ENCODE data around the gene AP1M1. TPM values are rescaled to one million over a fixed set of nuclear protein-coding genes. Genes with fewer than 3 reads are reported as not detected.

Gene AP1M1
- total RNA-seq, 4 donors from 2014 or later: 21.2 to 80.9 (median 32.7) TPM

GRCh38 chr19:16224293-16225045, 26.8 kb downstream of the AP1M1 start:
- intact Hi-C loops (cut with DNase I; ENCODE audit: low total_unique reads): no loop called here
- Histone ChIP-seq H3K27ac (no peak overlapping the region), H3K27me3 (no peaks in the 10 kb centered on the region), H3K4me3 (no peak overlapping the region), H3K9me3 (peaks cover 0 to 19% of the 10 kb centered on the region in 2 donors), H3K36me3 (no peaks in the 10 kb centered on the region), H3K4me1 (no peaks in the 10 kb centered on the region)
- no peak for DNase-seq
- TF ChIP-seq CTCF (IDR thresholded peaks at IDR 0.05) (no peak), POLR2A (IDR thresholded peaks at IDR 0.05) (no peak)

GRCh38 chr19:16225279-16226183, 27.8 kb downstream of the AP1M1 start:
- no peak overlapping the region for H3K27ac ChIP-seq
- no peak overlapping the region for H3K4me3 ChIP-seq
- DNase-seq: no peak
- TF ChIP-seq POLR2A (IDR thresholded peaks at IDR 0.05) (no peak), CTCF (IDR thresholded peaks at IDR 0.05) (no peak)
- peaks cover 0 to 13% of the 10 kb centered on the region in 2 donors for H3K9me3 ChIP-seq
- H3K4me1 ChIP-seq: no peaks in the 10 kb centered on the region
- no peaks in the 10 kb centered on the region for H3K36me3 ChIP-seq
- intact Hi-C loops (cut with DNase I; ENCODE audit: low total_unique reads): no loop called here
- H3K27me3 ChIP-seq: no peaks in the 10 kb centered on the region

- no peak overlapping the region for H3K4me3 ChIP-seq
- no peaks in the 10 kb centered on the region for H3K36me3 ChIP-seq
- H3K27ac ChIP-seq: no peak overlapping the region
- H3K9me3 ChIP-seq: peaks cover 0 to 6% of the 10 kb centered on the region in 2 donors
- intact Hi-C loops (cut with DNase I; ENCODE audit: low total_unique reads): no loop called here
- no peaks in the 10 kb centered on the region for H3K27me3 ChIP-seq
- TF ChIP-seq POLR2A (IDR thresholded peaks at IDR 0.05) (no peak), CTCF (IDR thresholded peaks at IDR 0.05) (no peak)
- DNase-seq: no peak
- H3K4me1 ChIP-seq: no peaks in the 10 kb centered on the region
Measured at GRCh38 chr19:16226184-16226591, 28.5 kb downstream of the AP1M1 start.

- Histone ChIP-seq H3K4me1 (no peaks in the 10 kb centered on the region), H3K4me3 (no peak overlapping the region), H3K36me3 (no peaks in the 10 kb centered on the region), H3K9me3 (peaks cover 0 to 2% of the 10 kb centered on the region in 2 donors), H3K27ac (no peak overlapping the region), H3K27me3 (no peaks in the 10 kb centered on the region)
- TF ChIP-seq CTCF (IDR thresholded peaks at IDR 0.05): no peak
- no peak for TF ChIP-seq POLR2A (IDR thresholded peaks at IDR 0.05)
- no peak for DNase-seq
- intact Hi-C loops (cut with DNase I; ENCODE audit: low total_unique reads): no loop called here
Measured at GRCh38 chr19:16226878-16227836, 29.4 kb downstream of the AP1M1 start.

All from uterus (tissue), 4 donors.